Stimulated activated CD8-positive, alpha-beta memory T cell treated with anti-CD3 and anti-CD28 coated beads, Interleukin-7, amount 100 ng/mL, for 4 hours (primary cell): ENCODE measurements around the gene VPS11.
A peak's percentile ranks its signal among the peaks of the same experiment; 100 is the strongest.
"Not testable (repeated sequence)": the region's sequence is repeated elsewhere in the genome, so short reads cannot be mapped to it uniquely, and the experiment has no call there.

ENCODE experiments used
- DNase-seq, 2 donors: peaks; one replicate each; pipeline ENCODE4 v3.0.0-alpha.2; 2020; ENCODE audit warnings: low read depth in 2 of 2

The VPS11 gene

DNA sequence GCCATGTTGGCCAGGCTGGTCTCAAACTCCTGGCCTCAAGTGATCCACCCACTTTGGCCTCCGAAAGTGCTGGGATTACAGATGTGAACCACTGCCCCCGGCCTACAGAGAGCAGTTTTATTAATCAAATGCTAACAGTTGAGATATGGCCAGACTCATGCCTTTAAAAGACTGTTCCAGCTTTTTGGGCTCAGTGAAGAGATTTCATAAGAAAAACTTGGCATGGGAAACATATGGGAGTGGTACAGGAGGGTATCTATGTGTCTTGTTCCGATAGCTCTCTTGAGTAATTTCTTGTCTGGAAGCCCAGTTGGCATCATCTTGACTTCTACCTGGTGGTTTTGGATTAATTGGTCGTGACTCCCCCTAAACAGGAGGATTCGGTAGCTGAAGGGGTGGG is 28.7 kb upstream of the VPS11 start:
- DNase-seq = no peak

DNA sequence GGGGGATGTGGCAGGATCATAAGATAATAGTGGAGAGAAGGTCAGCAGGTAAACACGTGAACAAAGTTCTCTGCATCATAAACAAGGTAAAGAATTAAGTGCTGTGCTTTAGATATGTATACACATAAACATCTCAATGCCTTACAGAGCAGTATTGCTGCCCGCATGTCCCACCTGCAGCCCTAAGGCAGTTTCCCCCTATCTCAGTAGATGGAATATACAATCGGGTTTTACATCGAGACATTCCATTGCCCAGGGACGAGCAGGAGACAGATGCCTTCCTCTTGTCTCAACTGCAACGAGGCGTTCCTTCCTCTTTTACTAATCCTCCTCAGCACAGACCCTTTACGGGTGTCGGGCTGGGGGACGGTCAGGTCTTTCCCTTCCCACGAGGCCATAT is 28.1 kb upstream of the VPS11 start:
- DNase-seq = not testable (repeated sequence)

DNA sequence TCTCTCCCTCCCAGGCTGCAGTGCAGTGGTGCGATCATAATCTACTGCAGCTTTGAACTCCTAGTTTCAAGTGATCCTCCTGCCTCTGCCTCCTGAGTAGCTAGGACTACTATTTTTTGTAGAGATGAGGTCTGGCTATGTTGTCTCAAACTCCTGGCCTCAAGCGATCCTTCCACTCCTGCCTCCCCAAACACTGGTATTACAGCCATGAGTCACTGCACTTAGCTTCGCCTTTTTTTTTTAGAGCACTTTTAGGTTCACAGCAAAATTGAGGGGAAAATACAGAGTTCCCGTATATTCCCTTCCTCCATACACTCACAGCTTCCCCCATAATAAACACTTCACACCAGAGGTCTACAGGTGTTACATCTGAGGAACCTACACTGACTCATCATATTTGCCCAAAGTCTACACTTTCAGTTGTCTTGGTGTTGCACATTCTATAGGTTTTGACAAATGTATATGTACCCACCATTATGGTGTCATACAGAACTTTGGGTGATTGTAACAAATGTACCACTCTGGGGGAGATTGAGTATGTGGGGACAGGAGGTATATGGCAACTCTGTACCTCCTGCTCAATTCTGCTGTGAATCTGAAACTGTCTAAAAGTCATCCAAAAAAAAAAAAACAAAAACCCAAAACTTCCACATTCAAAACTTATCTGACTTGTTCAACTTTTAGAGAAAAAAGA is 25.6 kb upstream of the VPS11 start:
- DNase-seq = no peak

DNA sequence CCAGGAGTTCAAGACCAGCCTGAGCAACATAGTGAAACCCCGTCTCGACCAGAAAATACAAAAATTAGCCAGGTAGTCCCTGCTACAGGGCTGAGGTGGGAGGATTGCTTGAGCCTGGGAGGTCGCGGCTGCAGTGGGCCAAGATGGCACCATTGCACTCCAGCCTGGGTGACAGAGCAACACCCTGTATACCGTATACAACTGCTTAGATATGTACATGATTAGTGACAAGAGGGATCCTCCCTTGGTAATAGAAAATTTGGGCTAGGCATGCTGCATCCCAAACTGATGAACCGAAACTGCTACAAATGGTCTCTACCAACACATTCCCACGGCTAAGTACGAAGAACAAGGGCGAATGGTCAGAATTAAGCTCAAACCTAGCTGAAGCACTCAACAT is 24.7 kb upstream of the VPS11 start:
- no peak for DNase-seq

DNA sequence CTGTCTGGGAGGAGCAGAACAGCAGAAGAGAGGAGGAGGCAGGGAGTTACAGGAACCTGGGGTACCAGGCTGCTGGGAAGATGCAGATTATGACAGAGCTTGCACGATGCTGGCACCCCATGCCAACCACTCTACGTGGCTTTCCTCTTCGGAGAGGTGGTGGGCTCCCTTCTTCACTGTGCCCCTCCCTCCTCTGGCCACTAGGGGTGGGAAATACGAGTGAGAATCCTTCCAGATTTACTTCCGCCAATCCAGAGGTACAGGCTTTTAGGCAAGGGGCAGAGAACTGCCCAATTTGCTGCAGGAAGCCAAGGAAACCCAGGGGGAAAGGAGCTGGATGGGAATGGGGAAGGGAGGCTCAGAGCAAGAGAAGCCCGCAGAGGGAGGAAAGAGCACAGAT is 22.9 kb upstream of the VPS11 start:
- no peak for DNase-seq

DNA sequence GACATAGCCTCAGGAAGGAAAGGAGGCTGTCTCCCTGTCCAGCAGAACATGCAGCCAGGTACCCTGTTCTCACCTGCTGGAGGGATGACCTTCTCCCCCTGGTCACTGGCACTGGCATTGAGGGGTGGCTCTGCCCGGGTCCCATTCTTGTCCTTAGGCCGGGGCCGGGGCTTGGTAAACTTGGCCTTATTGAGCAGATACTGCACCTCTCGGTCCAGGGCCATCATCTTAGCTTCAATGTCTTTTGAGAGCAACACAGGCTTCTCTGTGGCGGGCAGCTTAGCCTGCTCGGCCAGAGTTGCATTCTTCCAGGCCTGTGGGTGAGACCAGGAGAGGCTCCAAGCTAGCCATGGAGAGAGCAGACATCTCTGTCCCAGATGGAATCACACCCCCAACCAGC is 21.1 kb upstream of the VPS11 start:
- DNase-seq = no peak

DNA sequence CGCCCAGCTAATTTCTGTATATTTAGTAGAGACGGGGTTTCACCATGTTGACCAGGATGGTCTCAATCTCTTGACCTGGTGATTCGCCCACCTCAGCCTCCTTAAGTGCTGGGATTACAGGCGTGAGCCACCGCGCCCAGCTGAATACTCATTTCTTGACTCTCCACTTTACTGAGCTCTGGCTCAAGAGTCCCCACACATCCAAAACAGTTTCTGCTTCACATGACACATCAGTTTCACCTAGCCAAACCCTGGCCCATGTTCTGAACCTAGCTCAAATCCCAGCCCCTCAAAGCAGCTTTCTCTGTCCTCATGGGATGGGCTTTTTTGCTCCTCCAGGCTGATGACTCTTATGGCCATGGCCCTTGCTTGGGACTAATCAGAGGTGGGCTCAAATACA is 20.4 kb upstream of the VPS11 start:
- no peak for DNase-seq

DNA sequence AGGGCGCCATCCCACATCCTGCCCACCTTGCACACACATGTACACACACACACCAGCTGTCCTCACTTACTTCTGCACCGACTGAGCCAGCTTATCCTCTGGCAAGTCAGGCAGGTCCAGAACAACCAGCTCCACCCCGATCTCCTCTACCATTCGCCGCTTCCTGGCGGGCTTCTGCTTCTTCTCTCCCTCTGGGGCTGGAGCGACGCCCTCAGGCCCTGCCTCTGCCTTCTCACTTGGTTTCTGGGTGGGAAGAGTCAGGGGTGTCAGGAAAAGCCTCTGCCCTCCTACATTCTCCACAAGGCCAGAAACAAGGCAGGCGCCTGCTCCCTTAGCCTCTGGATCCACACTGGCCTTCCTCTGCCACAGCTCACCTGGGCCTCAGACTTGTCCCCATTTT is 19.0 kb upstream of the VPS11 start:
- DNase-seq = no peak

DNA sequence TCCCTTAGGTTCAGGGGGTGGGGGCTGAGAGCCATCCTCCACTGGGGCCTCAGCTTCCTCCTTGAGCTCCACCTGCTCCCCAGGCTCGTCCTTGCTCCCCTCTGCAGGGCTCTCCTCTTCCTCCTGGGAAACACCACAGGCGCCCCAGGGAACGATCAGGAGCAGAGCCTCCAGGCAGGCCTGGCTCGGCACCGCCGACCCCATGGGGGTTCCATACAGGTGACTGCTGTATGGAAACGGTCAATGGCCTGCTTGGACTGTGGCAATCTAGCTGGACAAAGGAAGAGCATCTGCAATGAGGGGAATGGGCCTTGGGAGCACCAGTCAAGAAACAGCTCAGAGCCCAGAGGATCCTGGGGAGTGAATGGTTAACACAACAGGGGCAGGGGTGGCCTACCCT is 18.5 kb upstream of the VPS11 start:
- DNase-seq = no peak

DNA sequence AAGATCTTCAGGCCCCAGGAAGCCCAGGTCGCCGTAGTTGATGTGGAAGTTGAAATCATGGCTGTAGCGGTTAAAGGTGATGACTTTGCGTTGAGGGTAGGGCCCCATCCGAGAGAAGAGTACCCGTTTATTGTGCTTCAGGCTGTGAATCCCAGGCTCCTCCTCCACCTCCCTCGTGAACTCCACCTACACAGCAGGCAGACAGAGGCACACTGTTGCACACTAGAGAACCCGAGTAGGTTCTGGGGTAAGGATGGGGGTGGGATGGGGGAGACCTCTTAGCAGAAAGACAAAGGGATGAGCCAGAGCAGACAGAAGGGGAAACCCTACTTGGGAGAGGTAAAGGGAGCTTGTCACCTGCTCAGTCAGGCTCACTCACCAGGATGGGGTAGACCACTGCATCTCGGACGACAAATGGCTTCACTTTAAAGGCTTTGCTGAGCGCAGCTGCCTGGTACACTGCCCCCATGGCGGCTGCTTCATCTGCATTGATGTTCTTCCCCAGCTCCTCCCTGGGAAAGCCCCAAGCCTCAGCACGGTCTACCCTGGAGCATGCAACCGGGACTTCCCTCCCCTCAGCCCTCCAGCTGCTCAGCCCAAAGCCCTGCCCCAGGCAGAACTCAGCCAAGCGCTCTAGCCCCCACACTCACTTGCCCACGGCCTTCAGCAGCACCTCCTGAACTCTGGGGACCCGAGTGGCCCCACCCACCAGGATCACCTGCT is 16.0 kb upstream of the VPS11 start:
- no peak for DNase-seq

DNA sequence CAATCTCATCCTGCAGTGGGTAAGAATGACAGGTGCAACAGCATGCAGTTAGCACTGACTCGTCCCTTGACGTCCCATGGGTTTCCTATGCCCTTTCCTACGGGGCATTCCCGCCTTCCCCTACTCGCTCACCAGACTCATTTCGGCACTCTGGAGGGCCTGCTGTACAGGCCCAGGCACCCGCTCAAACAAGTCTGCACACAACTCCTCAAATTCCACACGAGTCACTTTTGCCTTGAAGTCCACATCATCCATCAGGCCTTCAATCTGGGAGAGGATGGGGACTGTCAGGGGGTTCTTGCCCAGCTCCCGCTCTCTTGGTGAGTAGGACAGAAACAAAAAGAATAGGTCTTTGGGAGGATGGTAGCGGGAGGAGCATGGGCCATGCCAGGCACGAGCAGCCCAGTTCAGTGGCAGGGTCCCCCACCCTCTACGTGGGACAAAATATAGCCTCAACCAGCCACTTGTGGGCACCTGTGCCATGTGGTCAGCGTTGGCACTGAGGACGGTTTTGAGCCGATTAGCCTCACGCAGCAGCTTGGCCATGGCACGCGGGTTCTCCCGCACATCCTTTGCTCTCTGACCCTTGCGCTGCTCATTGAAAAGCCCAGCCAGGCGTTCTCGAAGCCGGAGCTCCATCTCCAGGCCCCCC is 15.3 kb upstream of the VPS11 start:
- no peak for DNase-seq

DNA sequence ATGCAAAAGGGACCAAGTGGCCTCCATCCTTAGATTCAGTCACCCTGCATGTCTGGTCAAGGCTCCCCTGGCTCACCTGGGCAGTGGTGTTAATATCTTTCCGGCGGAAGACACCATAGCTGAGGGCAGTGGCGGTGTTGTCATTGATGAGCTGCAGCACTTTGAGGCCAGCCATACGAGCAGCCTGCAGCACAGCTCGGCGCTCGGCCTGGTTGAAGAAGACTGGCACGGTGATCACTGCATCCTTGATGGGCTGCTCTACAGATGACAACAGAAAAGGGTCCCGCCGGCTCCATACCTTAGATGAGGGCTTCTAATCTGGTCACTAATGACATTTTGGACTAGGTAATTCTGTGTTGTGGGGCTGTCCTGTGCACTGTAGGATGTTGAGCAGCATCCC is 13.2 kb upstream of the VPS11 start:
- DNase-seq = no peak

DNA sequence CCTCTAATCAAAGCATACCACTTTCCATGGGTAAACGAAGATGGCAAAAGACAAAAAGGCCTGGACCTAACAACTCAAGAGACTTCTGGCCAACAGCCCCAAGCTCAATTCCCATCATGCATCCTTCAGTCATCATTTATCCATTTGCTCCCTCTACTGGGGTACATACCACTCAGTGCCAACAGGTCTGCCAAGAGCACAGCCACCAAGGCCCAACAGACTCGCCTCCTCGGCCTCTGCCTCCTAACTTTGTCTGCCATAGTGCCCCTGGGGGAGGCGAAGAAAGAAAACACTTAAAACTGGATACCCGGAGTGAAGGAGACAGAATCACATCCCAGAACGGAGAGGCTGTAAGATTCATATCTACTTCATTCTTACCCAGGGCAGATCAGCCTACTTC is 11.7 kb upstream of the VPS11 start:
- no peak for DNase-seq

DNA sequence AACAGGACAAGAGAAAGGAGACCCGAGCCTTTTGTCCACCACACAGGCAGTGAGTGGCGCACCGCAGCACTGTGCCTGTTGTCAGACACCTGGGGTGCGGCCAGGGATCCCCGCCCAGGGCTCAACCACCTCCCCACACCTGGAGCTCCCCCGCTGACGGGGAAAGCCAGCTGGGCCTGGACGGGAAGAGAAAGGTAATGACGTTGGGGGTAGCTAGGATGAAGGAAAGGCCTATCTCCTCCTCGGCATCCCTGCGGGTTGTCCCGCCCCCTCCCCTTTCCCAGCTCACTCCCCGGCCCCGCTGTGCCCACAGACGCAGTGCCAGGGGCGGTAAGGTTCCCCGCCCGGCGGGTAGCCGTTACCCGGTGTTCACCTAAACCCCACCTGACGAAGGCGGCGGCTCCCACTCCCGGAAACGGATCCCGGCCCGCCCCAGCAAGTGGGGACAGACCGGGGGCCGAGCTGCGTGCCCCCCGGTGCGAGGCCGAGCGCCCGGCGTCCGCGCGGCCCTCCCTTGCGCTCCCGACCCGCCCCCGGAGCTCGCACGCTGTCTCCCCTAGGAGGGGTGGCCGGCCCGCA is 11.1 kb upstream of the VPS11 start:
- DNase-seq = peak; percentile 12 to 35

DNA sequence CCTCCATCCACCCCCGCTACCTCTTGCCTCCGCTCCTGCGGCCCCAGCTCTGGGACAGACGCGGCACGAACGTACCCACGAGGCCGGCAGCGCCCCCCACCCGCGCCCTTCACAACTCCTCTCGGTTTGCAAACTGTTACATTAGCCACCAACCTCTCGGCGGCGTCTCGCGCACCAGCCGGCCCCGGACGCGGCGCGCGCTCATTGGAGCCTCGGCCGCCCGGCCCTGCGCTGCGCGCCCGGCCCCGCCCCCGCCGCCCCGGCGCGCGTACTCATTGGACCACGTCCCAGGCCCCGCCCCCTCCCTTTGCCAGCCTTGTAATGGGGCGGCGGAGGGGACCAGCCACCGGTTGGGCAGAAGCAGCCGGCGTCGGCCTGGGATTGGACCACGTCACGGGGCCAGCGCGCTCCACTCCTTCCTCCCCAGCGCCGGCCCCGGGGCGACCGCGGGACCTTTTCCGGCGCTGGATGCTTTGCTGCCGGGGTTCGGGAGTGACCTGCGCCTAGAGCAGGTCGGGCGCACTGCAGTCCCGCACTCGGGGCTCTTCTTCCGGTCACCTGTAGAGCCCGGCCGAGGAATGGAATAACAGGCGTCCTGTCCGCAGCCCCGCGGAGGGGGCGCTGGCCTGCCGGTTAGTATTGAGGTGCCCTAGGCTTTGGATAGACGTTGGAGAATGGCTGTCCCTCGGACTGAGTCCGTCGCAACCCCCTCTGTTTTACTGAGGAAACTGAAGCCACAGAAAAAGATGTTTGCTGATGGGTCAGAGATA is 10.4 kb upstream of the VPS11 start, which contains the start of gene HYOU1:
TSS of gene HYOU1 (minus strand) at position 206 of the 770 bp plus-strand sequence. CDS start 1,045 bp downstream, outside the sequence.
- DNase-seq = peak; percentile 93 to 99

DNA sequence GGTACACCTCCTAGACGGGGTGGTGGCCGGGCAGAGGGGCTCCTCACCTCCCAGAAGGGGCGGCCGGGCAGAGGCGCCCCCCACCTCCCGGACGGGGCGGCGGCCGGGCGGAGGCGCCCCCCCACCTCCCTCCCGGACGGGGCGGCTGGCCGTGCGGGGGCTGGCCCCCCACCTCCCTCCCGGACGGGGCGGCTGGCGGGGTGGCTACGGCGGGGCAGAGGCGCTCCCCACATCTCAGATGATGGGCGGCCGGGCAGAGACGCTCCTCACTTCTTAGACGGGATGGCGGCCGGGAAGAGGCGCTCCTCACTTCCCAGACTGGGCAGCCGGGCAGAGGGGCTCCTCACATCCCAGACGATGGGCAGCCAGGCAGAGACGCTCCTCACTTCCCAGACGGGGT is 8.5 kb upstream of the VPS11 start:
- not testable (repeated sequence) for DNase-seq

DNA sequence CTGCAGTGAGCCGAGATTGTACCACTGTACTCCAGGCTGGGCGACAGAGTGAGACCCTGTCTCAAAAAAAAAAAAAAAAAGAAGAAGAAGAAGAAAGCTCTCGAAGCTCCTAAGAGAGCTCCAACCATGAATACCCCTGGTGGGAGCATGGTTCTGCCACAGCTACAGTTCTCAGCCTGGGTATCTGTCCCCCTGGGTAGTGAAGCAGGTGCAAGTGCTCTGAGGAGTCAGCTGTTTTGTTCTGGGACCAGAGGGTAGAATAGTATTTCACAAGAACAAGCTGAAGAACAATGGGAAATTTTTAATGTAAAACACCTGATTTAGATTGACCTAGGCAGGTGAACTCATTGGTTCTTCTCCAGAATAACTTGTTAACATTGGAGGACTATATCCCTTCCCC is 6.4 kb upstream of the VPS11 start:
- DNase-seq = no peak

DNA sequence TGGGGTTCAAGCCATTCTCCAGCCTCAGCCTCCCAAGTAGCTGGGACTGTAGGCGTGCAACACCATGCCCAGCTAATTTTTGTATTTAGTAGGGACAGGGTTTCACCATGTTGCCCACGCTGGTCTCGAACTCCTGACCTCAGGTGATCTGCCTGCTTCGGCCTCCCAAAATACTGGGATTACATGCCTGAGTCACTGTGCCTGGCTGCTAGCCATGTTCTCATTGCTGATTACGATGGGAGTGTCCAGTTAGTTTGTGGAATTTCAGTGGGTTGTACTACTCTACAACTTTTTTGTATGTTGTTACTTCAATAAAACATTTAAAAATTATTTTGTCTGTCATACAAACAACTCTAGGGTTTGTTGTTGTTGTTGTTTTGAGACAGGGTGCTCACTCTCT is 4.8 kb upstream of the VPS11 start:
- no peak for DNase-seq

DNA sequence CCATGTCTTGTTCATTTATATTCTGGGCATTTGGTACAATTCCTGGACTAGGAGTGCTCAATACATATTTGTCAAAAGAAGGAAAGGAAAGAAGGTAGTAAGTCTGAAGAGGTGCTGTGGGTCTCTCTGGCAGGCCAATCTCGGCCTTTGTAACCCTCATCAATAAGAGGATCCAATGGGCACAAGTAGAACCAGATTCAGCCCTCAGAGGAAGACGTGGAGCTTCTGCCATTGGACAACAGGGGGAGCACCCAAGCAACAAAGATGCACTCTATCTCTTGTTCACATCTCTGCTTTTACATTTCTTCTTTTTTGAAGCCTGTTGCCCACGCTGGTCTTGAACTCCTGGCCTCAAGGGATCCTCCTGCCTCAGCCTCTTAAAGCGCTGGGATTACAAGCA is 2.2 kb upstream of the VPS11 start:
- DNase-seq = peak in 1 of 2 donors; percentile 13

DNA sequence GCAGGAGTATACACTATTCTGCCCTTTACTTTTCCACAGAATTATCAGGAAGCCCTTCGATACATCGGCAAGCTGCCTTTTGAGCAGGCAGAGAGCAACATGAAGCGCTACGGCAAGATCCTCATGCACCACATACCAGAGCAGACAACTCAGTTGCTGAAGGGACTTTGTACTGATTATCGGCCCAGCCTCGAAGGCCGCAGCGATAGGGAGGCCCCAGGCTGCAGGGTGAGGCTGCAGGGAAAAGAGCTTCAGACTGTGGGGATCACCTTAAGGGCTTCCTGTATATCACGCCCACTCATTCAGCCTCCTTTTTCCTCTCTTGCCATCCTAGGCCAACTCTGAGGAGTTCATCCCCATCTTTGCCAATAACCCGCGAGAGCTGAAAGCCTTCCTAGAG is 10.2 kb downstream of the VPS11 start:
- DNase-seq = no peak

DNA sequence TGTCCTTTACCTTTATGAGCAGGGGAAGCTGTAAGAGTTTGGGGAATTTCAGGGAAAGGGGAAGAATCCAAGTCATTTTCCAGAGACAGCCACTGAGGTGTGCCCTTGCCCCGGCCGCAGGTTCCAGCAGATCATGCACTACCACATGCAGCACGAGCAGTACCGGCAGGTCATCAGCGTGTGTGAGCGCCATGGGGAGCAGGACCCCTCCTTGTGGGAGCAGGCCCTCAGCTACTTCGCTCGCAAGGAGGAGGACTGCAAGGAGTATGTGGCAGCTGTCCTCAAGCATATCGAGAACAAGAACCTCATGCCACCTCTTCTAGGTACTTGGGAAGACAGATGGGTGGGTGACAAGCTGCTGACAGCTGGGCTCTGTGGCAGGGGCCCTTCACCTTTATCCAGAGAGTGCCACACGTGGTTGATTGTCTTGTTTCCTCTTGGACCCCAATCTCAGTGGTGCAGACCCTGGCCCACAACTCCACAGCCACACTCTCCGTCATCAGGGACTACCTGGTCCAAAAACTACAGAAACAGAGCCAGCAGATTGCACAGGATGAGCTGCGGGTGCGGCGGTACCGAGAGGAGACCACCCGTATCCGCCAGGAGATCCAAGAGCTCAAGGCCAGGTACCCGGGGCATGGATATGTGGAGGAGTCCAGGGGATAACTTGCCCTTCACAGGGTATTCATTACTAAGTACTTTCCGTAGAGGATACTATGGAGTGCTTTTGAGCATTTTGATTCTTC is 11.2 kb downstream of the VPS11 start:
- DNase-seq = no peak
